Duodenal mucosa (tissue), 2 donors: Measurements from ENCODE around the gene MVK.

Source experiments
- H3K27ac ChIP-seq: one replicate; pipeline ENCODE4 v1.7.0; 2013; ENCODE audit warnings: low read depth, low read length
- H3K27me3 ChIP-seq, 2 donors: one replicate each; pipeline ENCODE4 v1.7.0; 2013; ENCODE audit warnings: low read length in 2 of 2, control low read depth in 1 of 2; ENCODE audit not compliant: insufficient read depth in 2 of 2, control insufficient read depth in 1 of 2
- H3K36me3 ChIP-seq, 2 donors: one replicate each; pipeline ENCODE4 v1.7.0; 2013; ENCODE audit warnings: low read length in 2 of 2, control low read depth in 1 of 2; ENCODE audit not compliant: insufficient read depth in 2 of 2, control insufficient read depth in 1 of 2
- H3K4me1 ChIP-seq, 2 donors: one replicate each; pipeline ENCODE4 v1.7.0; 2013; ENCODE audit warnings: low read length in 2 of 2, control low read depth in 1 of 2; ENCODE audit not compliant: insufficient read depth in 2 of 2, control insufficient read depth in 1 of 2
- H3K4me3 ChIP-seq, 2 donors: one replicate each; pipeline ENCODE4 v1.7.0; 2013; ENCODE audit warnings: low read length in 2 of 2, low read depth in 1 of 2
- H3K9ac ChIP-seq, 2 donors: one replicate each; pipeline ENCODE4 v1.7.0; 2013; ENCODE audit warnings: low read length in 2 of 2, low read depth in 1 of 2
- H3K9me3 ChIP-seq, 2 donors: one replicate each; pipeline ENCODE4 v1.7.0; 2013; ENCODE audit warnings: low read length in 2 of 2, control low read depth in 1 of 2; ENCODE audit not compliant: control insufficient read depth in 1 of 2

The MVK gene

GRCh38 chr12:109637348-109637747 lies 63.8 kb downstream of the MVK start:
- Histone ChIP-seq H3K27me3 (no peaks in the 10 kb centered on the region), H3K36me3 (no peaks in the 10 kb centered on the region), H3K4me3 (no peak overlapping the region), H3K9me3 (no peaks in the 10 kb centered on the region), H3K4me1 (no peaks in the 10 kb centered on the region), H3K9ac (no peak overlapping the region), H3K27ac (no peak overlapping the region)

GRCh38 chr12:109637996-109638395 lies 64.4 kb downstream of the MVK start:
- H3K4me3 ChIP-seq: no peak overlapping the region
- no peak overlapping the region for H3K9ac ChIP-seq
- no peak overlapping the region for H3K27ac ChIP-seq
- H3K4me1 ChIP-seq: no peaks in the 10 kb centered on the region
- H3K9me3 ChIP-seq: no peaks in the 10 kb centered on the region
- no peaks in the 10 kb centered on the region for H3K27me3 ChIP-seq
- no peaks in the 10 kb centered on the region for H3K36me3 ChIP-seq

- H3K4me1 ChIP-seq: no peaks in the 10 kb centered on the region
- H3K36me3 ChIP-seq: no peaks in the 10 kb centered on the region
- H3K4me3 ChIP-seq: no peak overlapping the region
- no peak overlapping the region for H3K9ac ChIP-seq
- H3K27me3 ChIP-seq: no peaks in the 10 kb centered on the region
- H3K27ac ChIP-seq: no peak overlapping the region
- no peaks in the 10 kb centered on the region for H3K9me3 ChIP-seq
These were observed 65.1 kb downstream of the MVK start for GRCh38 chr12:109638735-109639134.

- Histone ChIP-seq H3K27me3 (no peaks in the 10 kb centered on the region), H3K9ac (no peak overlapping the region), H3K27ac (no peak overlapping the region), H3K4me3 (no peak overlapping the region), H3K4me1 (no peaks in the 10 kb centered on the region), H3K9me3 (no peaks in the 10 kb centered on the region), H3K36me3 (no peaks in the 10 kb centered on the region)
These were observed 65.7 kb downstream of the MVK start for GRCh38 chr12:109639151-109639872.

GRCh38 chr12:109640961-109641360 lies 67.4 kb downstream of the MVK start:
- Histone ChIP-seq H3K9ac (no peak overlapping the region), H3K27ac (no peak overlapping the region), H3K9me3 (no peaks in the 10 kb centered on the region), H3K27me3 (no peaks in the 10 kb centered on the region), H3K36me3 (no peaks in the 10 kb centered on the region), H3K4me1 (no peaks in the 10 kb centered on the region), H3K4me3 (no peak overlapping the region)

- peaks cover 0 to 3% of the 10 kb centered on the region in 2 donors for H3K27me3 ChIP-seq
- no peak overlapping the region for H3K4me3 ChIP-seq
- H3K4me1 ChIP-seq: no peaks in the 10 kb centered on the region
- H3K36me3 ChIP-seq: no peaks in the 10 kb centered on the region
- H3K9ac ChIP-seq: no peak overlapping the region
- H3K9me3 ChIP-seq: no peaks in the 10 kb centered on the region
- no peak overlapping the region for H3K27ac ChIP-seq
These were observed 67.8 kb downstream of the MVK start for GRCh38 chr12:109641422-109641821.

GRCh38 chr12:109642506-109643132 lies 69.0 kb downstream of the MVK start:
- H3K9ac ChIP-seq: no peak overlapping the region
- no peak overlapping the region for H3K27ac ChIP-seq
- H3K4me1 ChIP-seq: no peaks in the 10 kb centered on the region
- H3K4me3 ChIP-seq: no peak overlapping the region
- peaks cover 0 to 3% of the 10 kb centered on the region in 2 donors for H3K27me3 ChIP-seq
- no peaks in the 10 kb centered on the region for H3K9me3 ChIP-seq
- H3K36me3 ChIP-seq: no peaks in the 10 kb centered on the region

GRCh38 chr12:109645194-109645593 lies 71.6 kb downstream of the MVK start:
- peaks cover 0 to 7% of the 10 kb centered on the region in 2 donors for H3K4me1 ChIP-seq
- no peak overlapping the region for H3K27ac ChIP-seq
- H3K9me3 ChIP-seq: no peaks in the 10 kb centered on the region
- no peaks in the 10 kb centered on the region for H3K36me3 ChIP-seq
- peaks cover 0 to 9% of the 10 kb centered on the region in 2 donors for H3K27me3 ChIP-seq
- H3K4me3 ChIP-seq: no peak overlapping the region
- H3K9ac ChIP-seq: no peak overlapping the region

- H3K27me3 ChIP-seq: peaks cover 0 to 9% of the 10 kb centered on the region in 2 donors
- no peak overlapping the region for H3K4me3 ChIP-seq
- H3K27ac ChIP-seq: no peak overlapping the region
- peaks cover 0 to 7% of the 10 kb centered on the region in 2 donors for H3K4me1 ChIP-seq
- H3K9me3 ChIP-seq: no peaks in the 10 kb centered on the region
- H3K36me3 ChIP-seq: no peaks in the 10 kb centered on the region
- H3K9ac ChIP-seq: no peak overlapping the region
These were observed 72.1 kb downstream of the MVK start for GRCh38 chr12:109645708-109646107.
